Activated CD4-positive, alpha-beta T cell treated with anti-CD3 and anti-CD28 coated beads, Interleukin-2, Interleukin-4, amounts not matched to agents 100 ng/mL and 50 ng/mL, durations not matched to agents 16 hours and 8 hours (primary cell): ENCODE data around the gene UBE2J2.
"Not testable (repeated sequence)": the region's sequence is repeated elsewhere in the genome, so short reads cannot be mapped to it uniquely, and the experiment has no call there.

Experiments
- DNase-seq: peaks from one replicate; pipeline ENCODE4 v3.0.0-alpha.2; 2020; ENCODE audit warnings: low spot score

UBE2J2 gene

GRCh38 chr1:1273512-1274298, at the start of gene UBE2J2:
TSS of gene UBE2J2 (minus strand) at chr1:1273854. CDS start at chr1:1267992, 5,862 bp downstream.
- DNase-seq, result peak; percentile 93

GRCh38 chr1:1322952-1323351, 49.3 kb upstream of the UBE2J2 start:
- DNase-seq, result no peak

- no peak for DNase-seq
These were observed 48.8 kb upstream of the UBE2J2 start for GRCh38 chr1:1322418-1322817.

GRCh38 chr1:1321477-1321876, 47.8 kb upstream of the UBE2J2 start:
- DNase-seq, result no peak

- DNase-seq, result no peak
These were observed 47.2 kb upstream of the UBE2J2 start for GRCh38 chr1:1320666-1321448.

- no peak for DNase-seq
These were observed 45.9 kb upstream of the UBE2J2 start for GRCh38 chr1:1319646-1319941.

- DNase-seq, result no peak
These were observed 45.4 kb upstream of the UBE2J2 start for GRCh38 chr1:1318777-1319645.

- DNase-seq, result no peak
These were observed 44.5 kb upstream of the UBE2J2 start for GRCh38 chr1:1318131-1318652.

GRCh38 chr1:1317420-1317819, 43.8 kb upstream of the UBE2J2 start:
- DNase-seq, result no peak

GRCh38 chr1:1316199-1316598, 42.5 kb upstream of the UBE2J2 start:
- not testable (repeated sequence) for DNase-seq

- DNase-seq, result no peak
These were observed 41.8 kb upstream of the UBE2J2 start for GRCh38 chr1:1315435-1315954.

GRCh38 chr1:1314678-1315335, 41.2 kb upstream of the UBE2J2 start:
- DNase-seq, result no peak

- no peak for DNase-seq
These were observed 40.6 kb upstream of the UBE2J2 start for GRCh38 chr1:1314237-1314586.

- DNase-seq, result no peak
These were observed 40.0 kb upstream of the UBE2J2 start for GRCh38 chr1:1313500-1314236.

- DNase-seq, result no peak
These were observed 39.0 kb upstream of the UBE2J2 start for GRCh38 chr1:1312450-1313314.

GRCh38 chr1:1311107-1312104, 37.8 kb upstream of the UBE2J2 start:
- DNase-seq, result no peak

GRCh38 chr1:1310476-1311053, 36.9 kb upstream of the UBE2J2 start:
- no peak for DNase-seq

GRCh38 chr1:1310109-1310385, 36.4 kb upstream of the UBE2J2 start:
- DNase-seq, result no peak
